ENCODE results near the gene EPHA7. TPM values are rescaled to one million over a fixed set of nuclear protein-coding genes. Genes with fewer than 3 reads are reported as not detected.

EPHA7 gene
- total RNA-seq, 1 experiment from 2014 or later: 9.6 TPM

DNA sequence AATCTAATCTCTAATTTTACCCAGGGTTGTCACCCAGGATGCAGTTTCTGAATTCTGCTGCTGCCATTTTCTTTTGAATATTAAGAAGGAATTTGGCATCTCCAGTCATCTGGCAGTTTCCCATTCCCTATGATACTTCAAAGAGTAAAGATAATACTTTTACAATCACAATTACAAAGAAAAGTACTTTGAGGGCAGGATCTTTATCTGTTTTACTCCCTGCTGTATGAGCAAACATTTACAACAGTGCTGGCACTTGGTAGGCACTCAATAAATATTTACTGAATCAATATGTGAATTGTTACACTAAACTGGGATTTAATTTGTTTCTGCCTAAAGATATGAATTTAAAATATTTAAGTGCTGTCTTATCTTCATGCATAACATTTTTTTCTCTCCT lies 224.9 kb downstream of the EPHA7 start:
- H3K4me1 Mint-ChIP-seq: no peaks in the 10 kb centered on the region
- H3K27me3 Mint-ChIP-seq (ENCODE audit: low read depth): peaks cover 3% of the 10 kb centered on the region; the same call in 1 of the 2 replicates
- no peak overlapping the region for H3K4me3 Mint-ChIP-seq
- no peak overlapping the region for H3K27ac Mint-ChIP-seq
- CTCF ChIA-PET: no interaction called here
- DNase-seq (ENCODE audit: low spot score) (no peak), ATAC-seq (no peak)
- TF ChIP-seq, protein P1, sequence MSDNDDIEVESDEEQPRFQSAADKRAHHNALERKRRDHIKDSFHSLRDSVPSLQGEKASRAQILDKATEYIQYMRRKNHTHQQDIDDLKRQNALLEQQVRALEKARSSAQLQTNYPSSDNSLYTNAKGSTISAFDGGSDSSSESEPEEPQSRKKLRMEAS (CRISPR knock-in tag; IDR thresholded peaks at IDR 0.05): no peak
- TF ChIP-seq GTF2I (CRISPR knock-in tag; conservative IDR thresholded peaks at IDR 0.05) (no peak), SMAD4 (CRISPR knock-in tag; IDR thresholded peaks at IDR 0.05) (no peak), ELF4 (CRISPR knock-in tag; IDR thresholded peaks at IDR 0.05; ENCODE audit: low read depth) (no peak)
- POLR2A ChIA-PET: no interaction called here
- peaks cover 21% of the 10 kb centered on the region for H3K36me3 Mint-ChIP-seq
- H3K9me3 Mint-ChIP-seq: peaks cover 28% of the 10 kb centered on the region

GRCh38 chr6:93193868-93194267 lies 225.5 kb downstream of the EPHA7 start:
- DNase-seq (ENCODE audit: low spot score) (no peak), ATAC-seq (no peak)
- H3K27me3 Mint-ChIP-seq (ENCODE audit: low read depth): peaks cover 3% of the 10 kb centered on the region; the same call in 1 of the 2 replicates
- H3K27ac Mint-ChIP-seq: no peak overlapping the region
- POLR2A ChIA-PET: no interaction called here
- peaks cover 18% of the 10 kb centered on the region for H3K36me3 Mint-ChIP-seq
- TF ChIP-seq ZNF263 (CRISPR knock-in tag; IDR thresholded peaks at IDR 0.05; ENCODE audit: low read depth): no peak
- H3K4me3 Mint-ChIP-seq: no peak overlapping the region
- CTCF ChIA-PET: no interaction called here
- H3K4me1 Mint-ChIP-seq: no peaks in the 10 kb centered on the region
- H3K9me3 Mint-ChIP-seq: peaks cover 22% of the 10 kb centered on the region
